Stimulated activated CD8-positive, alpha-beta memory T cell treated with anti-CD3 and anti-CD28 coated beads, Interleukin-15, amount 100 ng/mL, for 1 hour (primary cell): ENCODE data around the gene NAV2.

ENCODE experiments used
- DNase-seq: peaks from one replicate; pipeline ENCODE4 v3.0.0-alpha.2; 2020; ENCODE audit warnings: low read depth

The NAV2 gene

DNA sequence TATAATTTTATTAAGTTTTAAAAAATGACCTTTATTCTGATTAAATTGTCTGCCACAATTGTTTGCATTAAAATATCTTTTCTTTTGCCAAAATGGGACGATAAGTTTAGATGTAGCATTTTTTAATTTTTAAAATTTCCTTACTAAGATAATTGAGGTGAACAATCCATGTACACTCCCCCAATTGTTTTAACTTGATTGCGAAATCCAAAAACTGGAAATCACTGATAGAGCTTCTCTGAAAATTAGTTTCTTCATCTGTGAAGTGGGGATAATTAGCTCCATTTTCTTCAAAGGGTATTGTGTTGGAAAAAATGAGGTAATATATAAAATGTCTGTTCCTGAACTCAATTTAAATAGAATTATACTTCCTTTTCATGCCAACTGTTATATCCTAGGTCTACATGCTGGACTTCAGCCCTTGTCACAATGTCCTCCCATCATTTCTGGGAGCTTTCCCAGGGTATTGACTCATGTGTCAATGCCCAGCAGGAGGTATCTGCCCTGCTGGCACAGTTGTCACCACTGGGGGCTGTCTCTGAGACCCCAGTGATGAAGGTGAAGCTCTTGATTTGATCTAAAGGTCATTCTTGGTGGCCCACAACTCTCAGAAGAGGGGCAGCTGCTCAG lies 28.7 kb upstream of the NAV2 start:
- no peak for DNase-seq

DNA sequence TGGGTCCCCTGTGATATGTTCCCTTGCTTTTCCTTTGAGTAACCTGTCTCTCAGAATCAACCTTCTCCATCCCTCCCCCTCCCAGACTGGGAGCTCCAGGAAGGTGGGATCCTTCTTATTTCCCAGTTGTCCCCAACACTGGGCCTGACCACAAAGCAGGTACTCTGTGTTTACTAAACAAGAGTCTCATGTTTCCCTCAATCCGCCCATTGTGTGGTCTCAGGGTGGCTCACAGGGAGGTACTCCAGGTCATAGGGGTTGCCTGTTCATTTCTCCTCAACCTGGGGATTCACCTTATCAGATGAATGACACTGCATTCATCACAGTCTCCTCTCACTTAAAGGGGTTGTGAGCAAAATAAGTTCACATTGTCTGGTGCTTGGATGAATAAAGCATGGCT lies 26.4 kb upstream of the NAV2 start:
- no peak for DNase-seq

DNA sequence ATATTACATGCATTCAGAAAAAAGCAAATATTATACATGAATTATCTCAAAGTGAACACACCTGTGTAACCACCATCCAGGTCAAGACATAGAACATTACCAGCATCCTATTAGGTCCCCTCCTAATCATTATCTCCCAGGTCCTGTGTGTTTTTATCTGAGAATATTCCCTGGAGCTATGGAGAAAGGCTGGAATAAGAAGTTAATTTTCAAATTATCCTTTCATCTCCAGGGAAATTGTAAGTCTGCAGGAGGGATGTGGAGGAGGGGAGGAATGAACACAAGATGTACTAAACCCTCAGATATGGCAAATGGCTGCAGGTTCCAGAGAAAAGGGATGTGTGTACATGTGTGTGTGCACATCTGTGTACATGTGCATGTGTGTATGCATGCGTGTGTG lies 25.2 kb upstream of the NAV2 start:
- no peak for DNase-seq

DNA sequence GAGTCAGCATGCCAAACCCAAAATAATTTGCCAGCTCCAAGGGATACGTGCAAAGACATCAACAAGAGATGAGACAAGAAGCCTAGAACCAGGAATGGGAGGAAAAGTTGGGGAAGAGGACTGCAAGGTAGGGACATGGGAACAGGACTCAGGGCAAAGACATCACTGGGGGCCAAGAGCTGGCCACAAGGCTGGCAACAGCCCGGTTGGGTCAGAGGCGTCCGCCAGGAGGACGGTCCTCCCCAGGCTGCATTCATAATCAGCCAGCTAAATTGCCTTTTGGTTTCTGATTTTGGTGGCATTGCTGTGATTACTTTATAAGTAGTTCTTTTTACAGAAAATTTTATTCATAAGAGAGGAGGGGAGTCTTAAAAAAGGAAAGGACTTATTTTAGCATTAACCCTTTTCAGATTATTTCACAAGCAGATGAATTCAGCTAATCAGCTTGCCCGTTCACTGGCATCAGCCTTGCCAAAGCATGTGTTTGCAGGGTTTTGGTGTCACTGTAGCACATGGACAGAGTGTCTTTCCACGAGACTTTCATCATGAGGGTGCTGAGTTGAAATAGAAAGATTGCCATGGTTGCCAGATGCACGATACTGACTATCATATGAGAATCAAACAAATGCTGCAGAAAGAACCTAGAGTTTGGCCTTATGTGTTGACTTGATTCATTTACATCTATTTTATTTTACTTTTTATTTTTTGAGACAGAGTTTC lies 23.2 kb upstream of the NAV2 start:
- no peak for DNase-seq

DNA sequence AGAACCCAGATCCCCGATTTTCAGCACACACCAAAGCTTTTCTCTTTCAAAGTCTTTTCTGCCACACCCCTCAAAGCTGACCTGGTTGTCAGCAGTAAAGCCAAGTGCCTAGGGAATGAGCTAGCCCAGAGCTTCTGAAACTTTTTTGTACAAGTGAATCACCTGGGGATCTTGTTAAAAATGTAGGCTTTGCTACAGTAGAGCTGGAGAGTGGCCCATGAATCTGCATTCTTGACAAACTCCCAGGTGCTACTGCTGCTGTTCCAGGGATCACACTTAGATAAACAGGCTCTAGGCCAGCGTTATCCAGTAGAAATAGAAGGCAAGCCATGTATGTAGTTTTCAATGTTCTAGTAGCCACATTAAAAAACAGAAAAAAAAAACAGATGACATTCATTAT lies 21.8 kb upstream of the NAV2 start:
- no peak for DNase-seq

DNA sequence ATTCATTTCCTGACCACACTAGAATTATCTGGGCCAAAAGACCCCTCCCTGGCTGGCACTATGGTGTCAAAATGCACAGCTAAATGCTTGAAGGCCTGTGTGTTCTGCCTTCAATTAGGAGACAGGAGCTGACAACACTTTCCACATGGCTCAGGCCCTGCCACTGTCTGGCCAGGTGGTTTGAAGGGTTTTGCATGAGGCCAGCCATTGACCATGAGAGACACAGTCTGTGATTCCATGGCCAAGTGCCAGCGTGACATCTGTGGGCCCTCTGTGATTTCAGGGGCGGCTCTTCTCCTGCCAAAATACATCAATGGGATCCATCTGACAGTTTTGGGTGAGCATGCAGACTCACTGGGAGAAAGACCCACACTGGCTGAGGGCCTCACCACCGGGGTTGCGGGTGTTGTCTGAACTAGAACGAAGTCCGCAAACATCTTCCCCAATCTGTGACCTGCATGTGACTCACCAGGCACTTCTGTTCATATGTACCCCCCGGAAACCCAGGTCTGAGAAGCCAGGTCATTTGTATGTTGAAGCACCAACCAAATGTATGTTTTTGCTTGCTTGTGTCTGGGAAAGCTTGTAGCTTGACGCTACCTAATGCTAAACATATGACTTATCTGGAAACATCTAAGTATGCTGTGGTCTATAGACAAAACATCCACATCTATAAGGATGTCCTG lies 20.7 kb upstream of the NAV2 start:
- DNase-seq: no peak

DNA sequence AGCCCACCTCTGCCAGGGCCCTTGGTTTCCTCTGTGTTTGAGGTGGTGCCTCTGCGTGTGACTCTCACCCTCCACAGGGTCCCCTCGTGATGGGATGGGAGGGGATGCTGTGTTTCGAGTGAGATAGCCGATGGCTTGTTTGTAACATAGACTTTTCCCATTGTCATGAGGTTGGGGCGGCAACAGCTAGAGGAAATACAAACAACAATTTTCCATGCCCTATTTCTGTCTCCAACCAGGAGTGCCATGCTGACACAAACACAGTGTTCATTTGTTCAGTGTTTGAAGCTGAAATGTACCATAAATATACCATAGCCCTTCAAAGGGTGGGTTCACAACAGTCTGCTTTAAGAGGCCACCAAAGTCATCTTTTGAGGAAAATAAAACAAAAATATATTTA lies 19.5 kb upstream of the NAV2 start:
- no peak for DNase-seq

DNA sequence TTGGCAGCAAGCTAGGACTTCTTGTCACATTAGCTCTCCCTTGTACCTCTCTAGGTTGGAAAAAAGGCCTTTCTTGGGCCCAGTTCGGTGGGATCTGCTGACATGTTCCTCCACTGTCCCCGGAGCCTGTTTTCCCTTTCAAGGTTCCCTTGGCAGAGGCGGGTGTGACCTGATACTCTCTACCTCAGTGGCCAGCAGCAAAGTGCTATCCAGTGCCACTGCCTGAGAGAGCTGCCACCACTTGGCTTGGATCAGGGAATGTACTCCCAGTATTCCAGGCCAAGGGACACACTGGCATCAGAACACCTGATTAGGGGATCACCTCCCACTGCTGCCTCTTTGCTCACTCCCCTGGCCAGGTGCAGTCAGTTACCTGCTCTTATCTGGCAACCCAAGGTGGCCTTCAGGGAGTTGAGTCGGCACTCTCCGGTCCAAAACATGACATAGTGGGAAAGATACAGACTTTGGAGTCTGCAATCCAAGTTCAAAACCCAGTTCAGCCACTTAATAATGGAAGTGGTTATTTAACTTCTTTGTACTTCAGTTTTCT lies 17.8 kb upstream of the NAV2 start:
- no peak for DNase-seq

DNA sequence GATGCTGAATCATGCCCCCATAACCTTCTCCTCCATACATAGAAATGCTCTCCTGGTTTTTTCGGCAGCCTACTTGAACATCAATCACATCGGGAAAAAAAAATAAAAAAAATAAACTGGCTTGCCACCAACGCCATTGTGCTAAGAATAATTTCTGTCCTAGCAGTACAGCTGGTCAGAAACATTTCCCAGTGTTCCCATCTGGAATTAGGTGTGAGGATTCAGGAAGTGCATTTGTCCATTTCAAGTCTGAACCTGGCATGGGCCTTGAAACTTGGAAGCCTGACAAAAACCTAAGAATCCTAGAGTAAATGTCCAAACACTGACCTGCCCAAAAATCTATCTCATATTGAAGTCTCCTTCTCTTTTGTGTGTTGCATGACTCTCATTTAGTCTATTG lies 16.6 kb upstream of the NAV2 start:
- DNase-seq: no peak

DNA sequence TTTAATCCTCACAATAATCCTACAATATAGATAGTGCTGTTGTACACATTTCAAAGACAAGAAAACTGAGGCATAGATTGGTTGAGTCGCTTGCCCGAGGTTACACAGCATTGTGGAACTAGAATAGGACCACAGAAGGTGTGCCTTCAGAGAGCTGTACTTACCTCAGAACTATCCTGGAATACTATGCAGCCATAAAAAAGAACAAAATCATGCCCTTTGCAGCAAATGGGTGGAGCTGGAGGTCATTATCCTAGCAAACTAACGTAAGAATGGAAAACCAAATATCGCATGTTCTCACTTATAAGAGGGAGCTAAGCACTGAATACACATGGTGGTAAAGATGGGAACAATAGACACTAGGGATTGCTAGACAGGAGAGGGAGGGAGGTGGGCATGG lies 15.7 kb upstream of the NAV2 start:
- DNase-seq: no peak

DNA sequence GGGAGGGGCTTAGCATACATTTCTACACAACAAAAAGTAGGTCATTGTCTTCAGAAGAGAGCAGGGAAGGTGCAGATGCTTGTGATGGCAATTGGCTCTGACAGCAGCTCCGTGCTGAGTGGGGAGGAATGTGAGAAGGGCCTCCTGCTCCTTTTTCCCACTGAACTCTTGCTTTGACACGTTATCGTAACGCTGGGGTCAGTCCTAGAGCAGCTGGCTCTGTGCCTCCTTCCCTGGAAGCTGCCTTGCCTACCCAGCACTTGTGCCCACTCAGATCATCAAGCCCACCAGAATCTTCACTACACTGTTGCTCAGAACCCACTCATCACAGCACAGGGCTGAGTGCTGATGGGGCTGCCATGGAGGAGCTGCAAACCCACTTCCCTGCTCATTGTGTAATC lies 14.9 kb upstream of the NAV2 start:
- DNase-seq: no peak

DNA sequence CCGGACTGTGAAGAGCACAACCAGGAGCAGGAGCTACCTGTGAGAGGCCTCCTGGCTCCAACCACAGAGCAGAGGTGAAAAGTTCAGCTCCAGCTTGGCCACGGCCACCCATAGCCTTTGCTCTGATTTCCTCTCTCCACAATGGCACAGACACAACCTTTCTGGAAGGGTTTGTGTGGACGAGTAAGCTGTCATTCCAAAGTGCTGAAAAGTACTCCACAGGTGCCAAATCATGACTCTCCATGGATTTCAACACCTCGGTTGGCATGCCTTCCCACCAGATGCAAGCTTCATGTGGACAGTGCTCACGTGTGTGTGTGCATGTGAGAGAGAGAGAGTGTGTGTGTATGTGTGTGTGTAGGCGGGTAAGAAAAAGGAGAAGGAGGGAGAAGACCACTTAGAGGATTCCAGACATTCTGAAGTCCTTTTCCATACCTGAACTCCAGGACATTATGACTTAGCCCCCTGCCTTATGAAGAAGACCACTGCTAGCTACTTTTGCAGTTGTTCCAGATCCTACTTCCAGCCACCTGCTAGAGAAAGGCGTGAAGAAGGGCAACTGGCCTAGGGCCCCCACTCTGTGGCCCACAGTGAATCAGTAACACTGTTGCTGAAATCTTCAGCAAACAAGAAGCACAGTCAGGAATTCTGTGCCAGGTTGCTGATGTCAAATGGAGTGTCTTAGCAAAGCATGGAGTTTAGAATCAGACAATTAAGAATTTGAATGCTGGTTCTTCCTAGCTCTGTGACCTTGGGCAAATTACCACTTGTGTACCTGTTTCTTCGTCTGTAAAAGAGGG lies 13.9 kb upstream of the NAV2 start:
- DNase-seq: no peak

DNA sequence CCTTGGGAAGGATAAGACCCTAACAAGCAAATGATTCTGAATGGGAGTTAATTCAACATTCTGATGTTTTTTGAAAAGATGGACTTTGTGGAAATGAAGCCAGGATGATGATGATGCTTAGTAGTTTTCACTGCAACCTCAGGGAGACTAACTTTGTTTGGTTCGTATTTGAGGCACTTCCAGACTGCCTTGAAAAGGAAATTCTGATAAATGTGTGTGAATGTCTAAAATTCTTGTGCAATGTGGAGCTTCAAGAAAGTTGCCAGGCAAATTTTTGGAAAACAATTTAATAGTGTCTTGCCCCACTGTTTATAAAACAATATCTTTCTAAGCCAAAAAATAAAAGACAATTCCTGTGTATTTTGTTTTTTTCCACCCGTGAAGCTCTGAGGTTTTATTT lies 11.2 kb upstream of the NAV2 start:
- no peak for DNase-seq

DNA sequence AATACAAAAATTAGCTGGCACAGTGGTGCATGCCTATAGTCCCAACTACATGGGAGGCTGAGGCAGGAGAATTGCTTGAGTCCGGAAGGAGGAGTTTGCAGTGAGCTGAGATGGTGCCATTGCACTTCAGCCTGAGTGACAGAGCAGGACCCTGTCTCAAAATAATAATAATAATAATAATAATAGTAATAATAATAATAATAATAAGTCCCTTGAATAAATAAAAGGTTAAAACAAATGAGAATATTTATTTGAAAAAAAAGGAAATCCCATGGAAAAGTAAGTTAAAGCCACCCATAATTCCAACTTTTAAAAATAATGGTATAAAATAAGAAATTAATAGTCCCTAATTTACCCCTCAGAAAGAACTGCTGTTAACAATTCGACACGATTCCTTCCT lies 10.0 kb upstream of the NAV2 start:
- DNase-seq: no peak

DNA sequence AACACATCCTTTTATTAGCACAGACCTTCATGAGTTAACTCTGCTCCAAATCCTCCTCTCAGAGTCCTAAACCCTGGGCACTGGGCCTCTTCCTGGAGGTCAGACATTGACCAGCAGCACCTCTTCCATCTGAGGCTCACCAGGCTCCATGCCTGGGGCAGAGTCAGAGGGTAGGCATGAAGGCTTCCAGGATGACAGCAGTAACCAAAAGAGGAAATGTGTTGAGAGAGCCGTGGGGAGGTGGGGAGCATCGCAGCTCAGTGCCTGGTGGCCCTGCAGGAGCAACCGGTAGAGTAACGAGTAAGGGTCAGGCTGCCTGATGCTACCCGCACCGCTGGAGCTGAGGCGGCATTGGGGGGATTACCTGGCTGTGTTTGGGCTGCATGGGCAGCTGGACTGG lies 9.4 kb upstream of the NAV2 start:
- DNase-seq: no peak

DNA sequence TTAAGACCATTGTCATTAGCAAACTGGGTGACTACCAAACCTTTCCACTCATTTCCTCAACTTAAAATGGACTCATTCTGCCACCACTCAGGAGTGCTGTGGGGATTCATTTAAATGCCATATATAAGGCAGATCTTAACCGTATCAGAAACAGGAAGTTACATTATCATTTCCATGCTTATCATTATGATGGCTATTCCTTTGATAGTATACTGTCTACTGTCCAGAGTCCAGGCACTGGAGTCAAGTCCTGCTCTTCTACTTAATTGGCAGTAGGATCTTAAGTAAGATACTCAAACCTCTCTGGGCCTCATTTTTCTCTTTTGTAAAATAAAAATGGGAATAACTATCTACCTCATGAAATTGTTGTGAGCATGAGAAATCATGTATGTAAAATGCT lies 8.4 kb upstream of the NAV2 start:
- no peak for DNase-seq

DNA sequence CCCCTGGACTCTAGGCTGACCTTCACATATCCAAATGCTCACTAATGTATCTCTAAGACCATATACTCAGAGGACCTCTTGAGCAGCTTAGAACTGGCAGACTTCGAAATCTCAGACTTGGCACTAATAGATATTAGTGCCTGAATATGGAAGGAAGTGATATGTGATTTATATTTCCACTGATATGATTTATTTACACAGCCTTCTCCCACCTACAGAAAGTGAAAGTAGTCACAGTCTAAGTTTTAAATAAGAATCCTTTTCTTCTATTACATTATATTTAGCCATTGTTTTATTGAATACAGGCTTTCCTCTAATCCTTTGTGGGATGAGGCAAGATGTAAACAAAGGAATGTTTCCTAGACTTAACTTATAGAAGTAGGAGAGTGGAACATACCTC lies 6.7 kb upstream of the NAV2 start:
- DNase-seq: no peak

DNA sequence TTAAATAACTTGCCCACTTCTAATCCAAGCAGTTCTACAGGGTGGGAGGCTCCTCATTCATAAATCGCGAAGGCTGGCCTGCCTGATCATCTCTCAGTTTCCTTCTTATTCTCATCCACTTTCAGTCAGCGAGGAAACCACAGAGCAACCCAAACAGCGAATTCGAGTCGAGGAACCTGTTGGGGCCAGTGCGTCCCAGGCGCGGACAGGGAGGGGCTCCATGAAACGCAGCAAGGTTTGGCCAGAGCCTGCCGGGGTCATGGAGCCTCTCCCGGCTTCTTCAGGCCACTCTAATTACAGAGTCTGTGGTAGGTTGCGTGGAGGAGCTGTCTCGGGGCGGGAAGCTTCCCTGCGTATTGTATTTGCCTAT lies 741 bp upstream of the NAV2 start:
- DNase-seq: no peak

DNA sequence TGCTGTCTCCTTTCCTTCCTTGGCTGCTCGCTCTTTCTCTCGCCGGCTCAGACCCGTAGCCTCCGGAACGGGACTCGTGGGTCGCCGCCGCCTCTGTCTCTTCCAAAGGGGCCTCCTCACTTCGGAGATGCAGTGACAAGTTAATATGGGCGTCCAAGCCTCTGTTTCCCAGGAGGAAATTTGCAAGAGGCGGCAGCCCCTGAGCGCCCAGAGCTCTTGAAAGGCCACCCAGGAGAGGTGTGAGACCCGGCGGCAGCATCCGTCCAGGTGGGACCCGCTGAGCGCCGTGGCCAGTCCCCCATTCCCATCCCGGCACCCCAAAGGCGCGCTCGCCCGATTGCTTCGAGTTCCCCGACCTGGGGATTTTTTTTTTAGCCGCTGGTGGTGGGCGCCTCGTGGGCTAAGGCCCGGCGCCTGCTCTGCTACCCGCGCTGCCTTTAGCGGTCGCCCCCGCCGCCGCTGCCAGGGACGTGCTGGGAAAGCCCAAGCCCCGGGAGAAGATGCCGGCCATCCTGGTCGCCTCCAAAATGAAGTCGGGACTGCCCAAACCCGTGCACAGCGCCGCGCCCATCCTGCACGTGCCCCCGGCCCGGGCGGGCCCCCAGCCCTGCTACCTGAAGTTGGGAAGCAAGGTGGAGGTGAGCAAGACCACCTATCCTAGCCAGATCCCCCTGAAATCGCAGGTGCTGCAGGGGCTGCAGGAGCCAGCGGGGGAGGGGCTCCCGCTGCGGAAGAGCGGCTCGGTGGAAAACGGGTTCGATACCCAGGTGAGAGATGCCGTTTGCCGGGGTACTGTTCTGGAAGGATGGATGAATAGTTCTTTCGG lies 772 bp downstream of the NAV2 start:
- DNase-seq: no peak

DNA sequence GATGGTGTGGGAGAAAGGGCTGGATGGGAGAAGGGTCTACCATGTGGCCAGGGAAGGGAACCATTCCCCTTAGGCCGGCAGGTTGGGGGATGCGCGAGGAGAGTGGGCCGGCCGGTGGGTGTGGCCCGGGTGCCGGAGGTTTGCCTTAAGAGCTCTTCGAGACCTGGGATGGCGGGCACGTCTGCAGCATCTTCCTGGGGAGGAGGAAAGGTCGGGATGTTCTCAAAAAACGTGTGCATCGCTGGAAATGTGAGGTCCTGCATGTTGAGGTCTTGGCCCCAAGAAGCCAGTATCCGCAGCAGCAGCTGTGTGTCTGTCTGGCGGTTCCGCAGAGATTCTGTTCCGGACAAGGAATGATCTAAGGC lies 1.4 kb downstream of the NAV2 start:
- DNase-seq: no peak

DNA sequence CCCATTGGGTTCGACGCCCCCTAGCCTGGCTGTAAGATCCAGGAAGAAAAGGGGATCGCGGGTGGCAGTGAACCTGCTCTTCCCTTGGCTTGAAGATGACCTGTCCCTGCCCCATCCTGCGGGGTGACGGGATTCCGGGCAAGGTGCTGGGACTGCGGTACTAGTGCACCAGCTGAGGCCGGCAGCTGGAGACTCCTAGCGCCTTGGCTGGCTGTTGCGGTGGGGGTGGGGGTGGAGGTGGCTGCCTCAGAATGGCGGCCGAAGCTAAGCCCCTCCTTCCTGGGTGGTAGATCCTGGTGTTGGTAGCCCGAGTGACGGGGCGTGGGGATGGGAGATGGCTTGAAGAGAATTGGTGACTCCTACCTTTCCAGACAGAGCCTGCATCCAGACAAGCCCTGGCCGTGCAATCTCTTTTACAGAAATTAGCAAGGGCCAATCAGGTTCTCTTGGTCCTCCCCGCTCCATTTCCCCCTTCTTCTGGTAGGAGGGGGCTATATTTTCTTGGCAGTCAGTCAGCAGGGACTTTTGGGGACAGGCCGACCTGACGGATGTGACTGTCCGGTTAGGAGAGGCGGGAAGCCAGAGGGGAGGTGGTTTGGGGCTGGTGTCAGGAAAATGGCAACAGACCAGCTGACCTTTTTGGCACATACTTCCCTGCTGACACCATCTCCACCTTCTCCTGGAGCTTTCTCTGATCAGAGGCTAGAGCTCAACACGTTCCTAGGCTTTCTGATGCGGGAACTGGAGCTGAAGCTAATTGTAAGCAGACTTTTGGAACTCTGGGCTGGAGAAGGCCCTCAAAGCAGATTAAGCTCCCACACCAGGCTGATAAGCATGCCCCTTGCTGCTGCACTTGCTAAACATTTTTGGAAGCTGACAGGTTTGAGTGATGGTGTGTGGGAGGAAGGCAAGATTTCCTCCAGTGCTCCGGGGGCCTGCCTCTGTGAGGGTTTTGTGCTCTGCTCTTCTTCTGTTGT lies 2.0 kb downstream of the NAV2 start:
- no peak for DNase-seq
